ENCODE measurements around the gene SYNE1. TPM values are rescaled to one million over a fixed set of nuclear protein-coding genes. Genes with fewer than 3 reads are reported as not detected.
"Not testable (repeated sequence)": the region's sequence is repeated elsewhere in the genome, so short reads cannot be mapped to it uniquely, and the experiment has no call there.

The SYNE1 gene
- total and polyA plus RNA-seq, 5 experiments from 2014 or later, result 40.7 to 186 (median 69.5) TPM

- Mint-ChIP-seq H3K27ac (no peak overlapping the region), H3K9me3 (peaks cover 0 to 2% (median 0%) of the 10 kb centered on the region in 9 donors), H3K4me1 (no peaks in the 10 kb centered on the region), H3K36me3 (no peaks in the 10 kb centered on the region), H3K27me3 (peaks cover 15 to 40% (median 19%) of the 10 kb centered on the region in 5 donors), H3K4me3 (no peak overlapping the region)
- DNase-seq, result no peak
- POLR2A ChIA-PET, result no interaction called here
- ATAC-seq, result no peak
Measured at GRCh38 chr6:152648105-152648504, 10.9 kb upstream of the SYNE1 start.

GRCh38 chr6:152646732-152647131 lies 9.6 kb upstream of the SYNE1 start:
- POLR2A ChIA-PET, result interaction anchor here (0.6 kb wide), 1 partner anchor 290 kb away, joined by 3 read pairs; no protein-coding TSS in a partner anchor
- not testable (repeated sequence) for DNase-seq, H3K36me3 Mint-ChIP-seq, H3K27ac Mint-ChIP-seq, H3K4me1 Mint-ChIP-seq, H3K4me3 Mint-ChIP-seq, ATAC-seq, H3K9me3 Mint-ChIP-seq
- peaks cover 14 to 43% (median 16%) of the 10 kb centered on the region in 5 donors for H3K27me3 Mint-ChIP-seq

GRCh38 chr6:152642578-152643375 lies 5.6 kb upstream of the SYNE1 start:
- DNase-seq (peak in 1 of 10 donors; percentile 28), ATAC-seq (no peak)
- H3K27ac Mint-ChIP-seq, result peak overlapping the region in 1 of 10 donors; percentile 20
- POLR2A ChIA-PET, result no interaction called here
- H3K4me1 Mint-ChIP-seq, result peaks cover 0 to 4% (median 1%) of the 10 kb centered on the region in 4 donors
- H3K36me3 Mint-ChIP-seq, result no peaks in the 10 kb centered on the region
- H3K4me3 Mint-ChIP-seq, result no peak overlapping the region
- peaks cover 17 to 49% (median 27%) of the 10 kb centered on the region in 5 donors for H3K27me3 Mint-ChIP-seq
- H3K9me3 Mint-ChIP-seq, result peaks cover 0 to 4% (median 0%) of the 10 kb centered on the region in 9 donors

GRCh38 chr6:152636609-152637295 lies 410 bp downstream of the SYNE1 start:
- Mint-ChIP-seq H3K36me3 (no peaks in the 10 kb centered on the region), H3K4me3 (peak overlapping the region; percentile 20 to 95 (median 66)), H3K27me3 (peaks cover 23 to 54% (median 33%) of the 10 kb centered on the region in 5 donors), H3K9me3 (peaks cover 0 to 2% (median 0%) of the 10 kb centered on the region in 9 donors), H3K27ac (peak overlapping the region in 3 of 10 donors; percentile 47 to 96 (median 87)), H3K4me1 (peaks cover 0 to 35% (median 8%) of the 10 kb centered on the region in 4 donors)
- no peak for DNase-seq
- ATAC-seq, result no peak
- POLR2A ChIA-PET, result no interaction called here

- ATAC-seq, result no peak
- Mint-ChIP-seq H3K4me3 (peak overlapping the region; percentile 20 to 95 (median 66)), H3K9me3 (no peaks in the 10 kb centered on the region), H3K27ac (peak overlapping the region in 3 of 10 donors; percentile 47 to 96 (median 87)), H3K36me3 (no peaks in the 10 kb centered on the region), H3K27me3 (peaks cover 26 to 54% (median 33%) of the 10 kb centered on the region in 5 donors), H3K4me1 (peaks cover 0 to 40% (median 8%) of the 10 kb centered on the region in 4 donors)
- peak in 1 of 10 donors; percentile 25 for DNase-seq
- POLR2A ChIA-PET, result no interaction called here
Measured at GRCh38 chr6:152636021-152636608, 1.0 kb downstream of the SYNE1 start.

- ATAC-seq, result no peak
- peaks cover 0 to 45% (median 8%) of the 10 kb centered on the region in 4 donors for H3K4me1 Mint-ChIP-seq
Measured at GRCh38 chr6:152634773-152635172, 2.4 kb downstream of the SYNE1 start.

GRCh38 chr6:152632121-152632782 lies 4.9 kb downstream of the SYNE1 start:
- POLR2A ChIA-PET, result no interaction called here
- DNase-seq (no peak), ATAC-seq (no peak)
- Mint-ChIP-seq H3K4me1 (peaks cover 0 to 37% (median 6%) of the 10 kb centered on the region in 4 donors), H3K9me3 (no peaks in the 10 kb centered on the region), H3K36me3 (no peaks in the 10 kb centered on the region), H3K27me3 (peaks cover 13 to 27% (median 17%) of the 10 kb centered on the region in 5 donors), H3K27ac (peak overlapping the region in 1 of 10 donors; percentile 23), H3K4me3 (no peak overlapping the region)

More at GRCh38 chr6:152634773-152635172, 2.4 kb downstream of the SYNE1 start:
- peak overlapping the region in 3 of 10 donors; percentile 10 to 95 (median 87) for H3K4me3 Mint-ChIP-seq
- no peaks in the 10 kb centered on the region for H3K9me3 Mint-ChIP-seq
- peak overlapping the region in 2 of 10 donors; percentile 57 to 96 for H3K27ac Mint-ChIP-seq
- H3K36me3 Mint-ChIP-seq, result no peaks in the 10 kb centered on the region
- H3K27me3 Mint-ChIP-seq, result peaks cover 24 to 52% (median 32%) of the 10 kb centered on the region in 5 donors
- POLR2A ChIA-PET, result no interaction called here
- DNase-seq, result peak in 2 of 10 donors; percentile 15 to 47

GRCh38 chr6:152631376-152631775 lies 5.8 kb downstream of the SYNE1 start:
- H3K4me3 Mint-ChIP-seq, result no peak overlapping the region
- H3K36me3 Mint-ChIP-seq, result no peaks in the 10 kb centered on the region
- peaks cover 0 to 34% (median 5%) of the 10 kb centered on the region in 4 donors for H3K4me1 Mint-ChIP-seq
- DNase-seq (no peak), ATAC-seq (no peak)
- POLR2A ChIA-PET, result no interaction called here
- peaks cover 12 to 22% (median 17%) of the 10 kb centered on the region in 5 donors for H3K27me3 Mint-ChIP-seq
- H3K9me3 Mint-ChIP-seq, result no peaks in the 10 kb centered on the region
- peak overlapping the region in 1 of 10 donors; percentile 4 for H3K27ac Mint-ChIP-seq

GRCh38 chr6:152630832-152631231 lies 6.3 kb downstream of the SYNE1 start:
- DNase-seq (no peak), ATAC-seq (no peak)
- peaks cover 0 to 28% (median 2%) of the 10 kb centered on the region in 4 donors for H3K4me1 Mint-ChIP-seq
- peaks cover 9 to 22% (median 15%) of the 10 kb centered on the region in 5 donors for H3K27me3 Mint-ChIP-seq
- H3K9me3 Mint-ChIP-seq, result no peaks in the 10 kb centered on the region
- POLR2A ChIA-PET, result no interaction called here
- no peaks in the 10 kb centered on the region for H3K36me3 Mint-ChIP-seq
- peak overlapping the region in 1 of 10 donors; percentile 0 for H3K27ac Mint-ChIP-seq
- no peak overlapping the region for H3K4me3 Mint-ChIP-seq

- POLR2A ChIA-PET, result no interaction called here
Measured at GRCh38 chr6:152625213-152625612, 11.9 kb downstream of the SYNE1 start.

GRCh38 chr6:152614776-152615175 lies 22.4 kb downstream of the SYNE1 start:
- H3K9me3 Mint-ChIP-seq, DNase-seq, H3K4me1 Mint-ChIP-seq, POLR2A ChIA-PET, H3K36me3 Mint-ChIP-seq, ATAC-seq, H3K4me3 Mint-ChIP-seq, H3K27ac Mint-ChIP-seq: not testable (repeated sequence)
- peaks cover 0 to 14% (median 0%) of the 10 kb centered on the region in 5 donors for H3K27me3 Mint-ChIP-seq

More at GRCh38 chr6:152625213-152625612, 11.9 kb downstream of the SYNE1 start:
- Mint-ChIP-seq H3K4me3 (no peak overlapping the region), H3K36me3 (no peaks in the 10 kb centered on the region), H3K4me1 (peaks cover 0 to 4% (median under 1%) of the 10 kb centered on the region in 4 donors), H3K9me3 (peaks cover 0 to 2% (median 0%) of the 10 kb centered on the region in 9 donors), H3K27ac (peak overlapping the region in 1 of 10 donors; percentile 21), H3K27me3 (peaks cover 2 to 12% (median 6%) of the 10 kb centered on the region in 5 donors)
- no peak for DNase-seq
- no peak for ATAC-seq

GRCh38 chr6:152609125-152609670 lies 28.0 kb downstream of the SYNE1 start:
- no peak overlapping the region for H3K4me3 Mint-ChIP-seq
- H3K9me3 Mint-ChIP-seq, result peaks cover 0 to 9% (median under 1%) of the 10 kb centered on the region in 9 donors
- POLR2A ChIA-PET, result no interaction called here
- DNase-seq (no peak), ATAC-seq (no peak)
- no peak overlapping the region for H3K27ac Mint-ChIP-seq
- H3K4me1 Mint-ChIP-seq, result peaks cover 0 to 5% (median 0%) of the 10 kb centered on the region in 4 donors
- H3K36me3 Mint-ChIP-seq, result no peaks in the 10 kb centered on the region
- peaks cover 0 to 10% (median 2%) of the 10 kb centered on the region in 5 donors for H3K27me3 Mint-ChIP-seq

All from naive thymus-derived CD8-positive, alpha-beta T cell (primary cell).